Left cardiac atrium (tissue), 4 donors: Measurements from ENCODE around the gene ZFP36. TPM values are rescaled to one million over a fixed set of nuclear protein-coding genes. Genes with fewer than 3 reads are reported as not detected.

Experiments
- ATAC-seq, 2 donors: fragments of 200-7000 bp; cut with Tn5 transposase; one replicate each; pipeline ENCODE4 v1.9.1; 2020; ENCODE audit warnings: mild to moderate bottlenecking in 2 of 2, moderate library complexity in 2 of 2
- DNase-seq: peaks from one replicate; pipeline ENCODE4 v3.0.0-alpha.2; 2020
- intact Hi-C, 2 donors: fragments of 100-400 bp; cut with DNase I; formaldehyde crosslinking; loops; one replicate each; pipeline versions ENCODE4 v1.14.1 to v1.15.1; 2022 to 2023
- total RNA-seq, 2 donors: library from RNA; stranded (reverse); fragmentation: NEBNext Ultra II Directional; extraction: Animal tissue kit (Norgen Biotek cat#: 25700); gene quantifications; one replicate each; pipeline ENCODE4 v1.2.1, GENCODE V29; 2021
- donor health status: DM: no; HTN: yes; CAD: no.
- donor health status: DM: no; HTN: yes; CAD: no; lungs with severe emphysema.
- donor health status: DM: yes; HTN: yes; CAD: no.
- donor health status: Dilated cardiomyopathy.

Gene ZFP36
- total RNA-seq, 2 donors from 2014 or later = 93.5 to 156 TPM

- no peak for DNase-seq
- no peak for ATAC-seq
- intact Hi-C loops = no loop called here
Observed at GRCh38 chr19:39382991-39383828, 23.4 kb upstream of the ZFP36 start.

- ATAC-seq (no peak), DNase-seq (no peak)
- intact Hi-C loops = no loop called here
Observed at GRCh38 chr19:39384839-39385568, 21.6 kb upstream of the ZFP36 start.

GRCh38 chr19:39385629-39386411 lies 20.8 kb upstream of the ZFP36 start:
- intact Hi-C loops = no loop called here
- DNase-seq = no peak
- no peak for ATAC-seq

- DNase-seq (no peak), ATAC-seq (no peak)
- intact Hi-C loops = no loop called here
Observed at GRCh38 chr19:39386557-39386956, 20.1 kb upstream of the ZFP36 start.

GRCh38 chr19:39388657-39389056 lies 18.0 kb upstream of the ZFP36 start:
- no peak for DNase-seq
- ATAC-seq = no peak
- intact Hi-C loops = no loop called here

- no peak for DNase-seq
- intact Hi-C loops = loop anchor here in 1 of 2 donors (1.0 kb wide), 1 partner anchor 47 kb away; no protein-coding TSS in a partner anchor
- ATAC-seq = no peak
Observed at GRCh38 chr19:39389631-39390414, 16.8 kb upstream of the ZFP36 start.

- DNase-seq (no peak), ATAC-seq (peak in 1 of 2 donors; percentile 27)
- intact Hi-C loops = loop anchor here in 1 of 2 donors (1.0 kb wide), 1 partner anchor 47 kb away; no protein-coding TSS in a partner anchor
Observed at GRCh38 chr19:39390451-39390750, 16.2 kb upstream of the ZFP36 start.

GRCh38 chr19:39390751-39391437 lies 15.8 kb upstream of the ZFP36 start, which contains the start of the genes MED29 and PAF1:
MED29 (plus strand) TSS chr19:39391378; CDS start chr19:39391423, 45 bp downstream.
PAF1 (minus strand) TSS chr19:39391106; CDS start chr19:39390864, 242 bp downstream.
- ATAC-seq (peak; percentile 97), DNase-seq (peak; percentile 97)
- intact Hi-C loops = loop anchor here in 1 of 2 donors (1.0 kb wide), 1 partner anchor 48 kb away; no protein-coding TSS in a partner anchor

GRCh38 chr19:39397360-39398296 lies 9.0 kb upstream of the ZFP36 start:
- ATAC-seq (peak; percentile 80 to 83), DNase-seq (peak; percentile 92)
- intact Hi-C loops = loop anchor here in 1 of 2 donors (1.0 kb wide), 1 partner anchor 15 kb away; the partner anchor contains the start of gene PLEKHG2

GRCh38 chr19:39398297-39398864 lies 8.3 kb upstream of the ZFP36 start:
- intact Hi-C loops = no loop called here
- DNase-seq (peak; percentile 80), ATAC-seq (peak in 1 of 2 donors; percentile 32)

GRCh38 chr19:39399668-39400050 lies 7.0 kb upstream of the ZFP36 start:
- DNase-seq = no peak
- intact Hi-C loops = no loop called here

GRCh38 chr19:39400061-39400460 lies 6.6 kb upstream of the ZFP36 start:
- DNase-seq = no peak
- no peak for ATAC-seq
- intact Hi-C loops = no loop called here

More at GRCh38 chr19:39399668-39400050, 7.0 kb upstream of the ZFP36 start:
- no peak for ATAC-seq

GRCh38 chr19:39401070-39401548 lies 5.5 kb upstream of the ZFP36 start:
- intact Hi-C loops = no loop called here
- ATAC-seq (no peak), DNase-seq (no peak)

GRCh38 chr19:39401549-39402345 lies 4.9 kb upstream of the ZFP36 start:
- intact Hi-C loops = no loop called here
- DNase-seq (peak; percentile 66), ATAC-seq (no peak)
